Choroid plexus epithelial cell (primary cell): ENCODE measurements around the gene MYADML2.

ENCODE experiments used
- DNase-seq: peaks from one replicate; pipeline ENCODE4 v3.0.0-alpha.2; 2010; ENCODE audit warnings: low read depth
- H3K4me3 ChIP-seq: 2 replicates; pipeline ENCODE4 v1.5.1; 2011; ENCODE audit warnings: low read depth, mild to moderate bottlenecking, control low read depth, low read length, moderate library complexity
- TF ChIP-seq, protein P1 (sequence below): conservative IDR thresholded peaks from 2 replicates; pipeline ENCODE4 v1.5.1; 2011; ENCODE audit warnings: low read depth, mild to moderate bottlenecking, control low read depth, inconsistent platforms, low read length, moderate library complexity

The MYADML2 gene

DNA sequence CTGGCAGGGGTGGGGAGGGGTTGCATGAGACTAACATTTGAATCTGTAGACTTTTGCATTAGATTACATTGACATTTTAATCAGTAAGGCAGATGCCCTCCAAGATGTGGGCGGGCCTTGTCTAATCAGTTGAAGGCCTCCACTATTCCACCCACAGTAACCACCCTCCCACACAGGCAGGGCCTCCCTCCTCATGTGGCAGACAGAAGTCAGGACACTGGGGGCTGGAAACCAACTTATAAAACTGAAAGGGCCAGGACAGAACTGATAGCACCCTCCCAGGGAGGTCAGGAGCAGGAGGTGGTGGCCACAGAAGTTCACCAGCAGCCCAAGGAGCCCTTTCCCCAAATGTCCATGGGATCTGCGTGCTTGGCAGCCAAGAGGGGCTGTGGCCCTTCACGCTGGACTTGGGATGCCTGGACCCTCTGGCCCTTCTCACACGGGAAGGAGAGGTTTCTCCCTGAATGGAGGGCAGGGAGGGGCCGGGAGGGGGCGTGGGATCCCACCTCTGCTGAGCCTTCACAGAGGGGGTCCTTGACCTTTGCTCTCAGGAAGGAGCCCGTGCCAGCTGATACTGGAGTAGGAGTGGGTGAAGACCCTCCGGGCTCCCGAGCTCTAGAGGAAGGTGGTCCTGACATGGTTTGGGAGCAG, 14.6 kb downstream of the MYADML2 start:
- no peak overlapping the region for H3K4me3 ChIP-seq
- TF ChIP-seq, protein P1, sequence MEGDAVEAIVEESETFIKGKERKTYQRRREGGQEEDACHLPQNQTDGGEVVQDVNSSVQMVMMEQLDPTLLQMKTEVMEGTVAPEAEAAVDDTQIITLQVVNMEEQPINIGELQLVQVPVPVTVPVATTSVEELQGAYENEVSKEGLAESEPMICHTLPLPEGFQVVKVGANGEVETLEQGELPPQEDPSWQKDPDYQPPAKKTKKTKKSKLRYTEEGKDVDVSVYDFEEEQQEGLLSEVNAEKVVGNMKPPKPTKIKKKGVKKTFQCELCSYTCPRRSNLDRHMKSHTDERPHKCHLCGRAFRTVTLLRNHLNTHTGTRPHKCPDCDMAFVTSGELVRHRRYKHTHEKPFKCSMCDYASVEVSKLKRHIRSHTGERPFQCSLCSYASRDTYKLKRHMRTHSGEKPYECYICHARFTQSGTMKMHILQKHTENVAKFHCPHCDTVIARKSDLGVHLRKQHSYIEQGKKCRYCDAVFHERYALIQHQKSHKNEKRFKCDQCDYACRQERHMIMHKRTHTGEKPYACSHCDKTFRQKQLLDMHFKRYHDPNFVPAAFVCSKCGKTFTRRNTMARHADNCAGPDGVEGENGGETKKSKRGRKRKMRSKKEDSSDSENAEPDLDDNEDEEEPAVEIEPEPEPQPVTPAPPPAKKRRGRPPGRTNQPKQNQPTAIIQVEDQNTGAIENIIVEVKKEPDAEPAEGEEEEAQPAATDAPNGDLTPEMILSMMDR, result no peak
- no peak for DNase-seq

DNA sequence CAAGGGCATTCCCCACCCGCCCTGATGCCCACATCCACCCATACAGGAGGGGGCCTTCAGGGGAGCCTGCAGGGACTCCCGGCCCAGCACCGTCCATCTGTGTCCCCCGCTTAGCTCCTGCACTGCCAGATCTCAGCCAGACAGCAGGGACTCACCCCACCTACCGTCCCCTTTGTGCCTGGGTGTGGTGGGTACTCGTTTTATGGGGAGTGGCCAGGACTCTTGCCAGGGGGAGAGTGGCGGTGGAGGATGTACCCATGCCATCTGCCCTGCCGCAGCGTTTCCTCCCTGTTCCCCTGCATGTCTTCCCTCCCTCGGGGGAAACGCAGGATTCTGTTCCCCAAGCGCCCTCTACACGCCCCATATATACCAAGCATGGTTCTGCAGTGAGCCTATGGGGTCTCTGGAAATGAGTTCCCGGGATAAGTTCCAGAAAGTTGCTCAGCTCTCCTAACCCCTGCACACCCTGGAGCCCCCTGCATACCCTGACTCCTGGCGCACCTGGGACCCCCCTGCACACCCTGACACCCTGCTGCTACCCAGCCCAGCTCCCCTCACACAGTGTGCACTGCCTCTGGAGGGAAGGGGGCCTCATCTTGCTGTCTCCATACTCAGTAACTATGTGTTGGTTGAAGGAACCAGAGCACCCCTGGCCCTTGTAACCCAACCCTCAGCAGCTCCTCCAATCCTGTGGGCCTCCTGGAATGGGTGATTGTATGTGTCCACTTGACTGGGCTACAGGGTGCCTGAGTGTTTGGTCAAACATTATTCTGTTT, 15.3 kb downstream of the MYADML2 start:
- no peak for DNase-seq
- TF ChIP-seq, protein P1, result no peak
- H3K4me3 ChIP-seq, result no peak overlapping the region

DNA sequence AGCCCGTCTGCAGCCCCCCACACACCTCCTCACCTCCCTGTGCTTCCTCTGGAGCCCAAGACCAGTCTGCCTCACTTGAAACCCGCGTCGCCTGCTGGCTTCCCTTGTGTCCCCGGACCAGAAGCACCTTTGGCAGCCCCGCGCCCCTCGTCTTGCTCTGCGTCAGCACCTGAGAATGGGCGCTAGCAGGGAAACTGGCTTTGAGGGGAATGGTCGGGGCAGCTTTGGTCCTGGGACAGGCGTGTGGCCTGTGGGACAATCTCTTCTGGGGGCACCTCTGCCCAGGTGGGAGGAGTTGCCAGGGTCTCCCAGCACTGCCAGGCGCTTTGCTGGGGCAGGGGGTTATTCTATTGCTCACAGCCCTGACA, 15.9 kb downstream of the MYADML2 start:
- TF ChIP-seq, protein P1, result no peak
- DNase-seq, result no peak
- no peak overlapping the region for H3K4me3 ChIP-seq

DNA sequence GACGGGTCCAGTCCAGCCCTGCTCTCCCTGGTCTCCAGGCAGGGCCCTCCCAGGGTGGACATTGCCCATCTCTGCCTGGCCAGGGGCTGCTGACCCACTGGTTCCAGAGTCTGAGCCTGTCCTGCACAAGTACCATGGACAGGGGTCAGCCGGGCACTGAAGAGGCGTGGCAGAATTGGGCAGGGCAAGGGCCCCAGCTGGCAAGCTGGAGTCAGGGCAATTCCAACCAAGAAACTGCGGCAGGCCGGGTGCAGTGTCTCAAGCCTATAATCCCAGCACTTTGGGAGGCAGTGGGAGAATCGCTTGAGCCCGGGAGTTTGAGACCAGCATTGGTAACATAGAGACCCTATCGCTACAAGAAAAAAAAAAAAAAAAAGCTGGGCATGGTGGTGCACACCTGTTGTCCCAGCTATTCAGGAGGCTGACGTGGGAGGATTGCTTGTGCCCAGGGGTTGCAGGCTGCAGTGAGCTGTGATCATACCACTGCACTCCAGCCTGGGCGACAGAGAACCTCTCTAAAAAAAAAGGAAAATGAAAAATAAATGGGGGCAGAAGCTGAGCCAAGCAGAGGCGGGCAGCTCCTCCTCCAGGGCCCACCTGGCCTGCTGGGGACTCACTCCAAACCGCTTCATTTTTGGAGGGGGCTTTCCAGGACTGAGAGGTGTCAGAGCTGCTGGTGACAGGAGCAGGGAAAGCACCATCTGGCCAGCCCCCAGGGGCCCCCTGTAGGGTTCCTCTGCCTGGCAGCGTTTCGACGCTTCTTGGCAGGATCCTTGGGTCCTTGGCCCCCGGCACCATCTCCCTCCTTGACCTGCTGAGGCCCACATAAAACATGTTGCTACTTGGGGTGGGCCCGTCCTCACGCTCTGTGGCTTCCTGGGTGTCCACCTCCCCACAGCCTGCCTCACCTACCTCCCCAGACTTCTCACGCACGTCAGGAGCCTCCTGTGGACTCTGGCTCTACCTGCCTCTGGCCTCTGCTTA, 16.6 kb downstream of the MYADML2 start:
- no peak overlapping the region for H3K4me3 ChIP-seq
- TF ChIP-seq, protein P1, result no peak
- DNase-seq, result no peak

DNA sequence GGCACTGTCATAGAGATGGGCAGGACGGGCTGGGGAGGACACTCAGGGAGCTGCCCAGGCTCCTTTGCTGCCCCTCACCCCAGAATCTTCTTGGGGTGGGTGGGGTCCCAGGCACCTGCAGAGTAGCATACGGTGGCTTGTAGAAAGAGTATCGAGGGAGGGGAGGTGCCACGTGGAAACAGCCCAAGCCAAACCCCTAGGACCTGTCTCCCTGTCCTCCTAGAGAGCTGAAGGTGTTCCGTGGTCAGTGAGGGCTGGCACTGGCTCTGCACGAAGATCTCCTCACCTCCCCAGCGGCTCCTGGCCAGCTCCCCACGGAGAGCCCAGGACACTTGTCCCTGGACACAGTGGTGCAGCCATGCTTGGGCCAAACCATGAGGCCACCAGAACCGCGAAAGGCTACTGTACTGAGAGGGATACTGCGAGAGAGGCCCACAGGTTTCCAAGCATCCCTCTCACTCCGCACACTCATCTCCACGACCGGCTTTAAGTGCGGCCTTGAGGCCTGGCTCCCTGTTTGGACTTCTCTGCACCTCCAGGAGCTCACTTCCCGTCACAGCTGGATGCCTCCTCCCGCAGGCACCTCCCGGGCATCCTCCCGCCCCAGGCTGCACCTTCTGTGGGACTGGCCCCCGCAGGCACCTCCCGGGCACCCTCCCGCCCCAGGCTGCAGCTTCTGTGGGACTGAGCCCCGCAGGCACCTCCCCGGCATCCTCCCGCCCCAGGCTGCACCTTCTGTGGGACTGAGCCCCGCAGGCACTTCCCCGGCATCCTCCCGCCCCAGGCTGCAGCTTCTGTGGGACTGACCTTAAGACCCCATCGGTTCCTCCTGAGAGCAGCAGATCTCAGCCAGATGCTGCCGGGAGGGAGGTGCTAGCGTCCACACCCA, 17.5 kb downstream of the MYADML2 start:
- no peak overlapping the region for H3K4me3 ChIP-seq
- no peak for DNase-seq
- TF ChIP-seq, protein P1, result no peak
